H1 (cell line): Measurements from ENCODE around the gene PIK3R6. TPM values are rescaled to one million over a fixed set of nuclear protein-coding genes. Genes with fewer than 3 reads are reported as not detected.

Experiments
- CTCF ChIA-PET: fragments of 300-600 bp; sonication (Branson Sonifier 250); formaldehyde crosslinking; loops from one replicate; lab custom pipeline; 2021; ENCODE audit not compliant: partially characterized antibody; lab: Charles Lee
- POLR2A ChIA-PET: fragments of 300-600 bp; sonication (Branson Sonifier 250); formaldehyde crosslinking; loops from one replicate; lab custom pipeline; 2021; ENCODE audit warnings: inconsistent platforms; ENCODE audit not compliant: partially characterized antibody; lab: Charles Lee
- DNase-seq, 2 experiments: peaks; one replicate each; pipeline versions ENCODE4 v3.0.0 to v3.0.0-alpha.2; 2010 to 2022; ENCODE audit warnings: low spot score in 2 of 2, low read depth in 1 of 2, mixed read lengths in 1 of 2
- FAIRE-seq: peaks from 2 replicates; lab custom pipeline; 2011; peaks lifted over from hg19 to GRCh38; lab: Jason Lieb, UNC
- H2AFZ ChIP-seq: 2 replicates; pipeline ENCODE4 v1.8.1; 2012; ENCODE audit warnings: low read length, inconsistent platforms
- H2AK5ac ChIP-seq: 2 replicates; pipeline ENCODE4 v1.6.1; 2013; ENCODE audit warnings: low read depth, low read length
- H2BK120ac ChIP-seq: replicated peaks from 2 replicates; pipeline ENCODE3; 2013; ENCODE audit warnings: low read depth, low read length, inconsistent platforms
- H2BK12ac ChIP-seq: 2 replicates; pipeline ENCODE4 v1.6.1; 2013; ENCODE audit warnings: low read depth, low read length
- H2BK15ac ChIP-seq: 2 replicates; pipeline ENCODE4 v1.6.1; 2013; ENCODE audit warnings: low read length
- H2BK20ac ChIP-seq: 2 replicates; pipeline ENCODE4 v1.6.1; 2013; ENCODE audit warnings: low read length
- H2BK5ac ChIP-seq: 2 replicates; pipeline ENCODE4 v1.6.1; 2013; ENCODE audit warnings: low read depth, low read length
- H3K14ac ChIP-seq: 2 replicates; pipeline ENCODE4 v1.6.1; 2013; ENCODE audit warnings: inconsistent platforms; ENCODE audit not compliant: insufficient read length
- H3K18ac ChIP-seq: 2 replicates; pipeline ENCODE4 v1.6.1; 2013; ENCODE audit warnings: low read length; ENCODE audit errors: extremely low read depth
- H3K23ac ChIP-seq: 2 replicates; pipeline ENCODE4 v1.6.1; 2013; ENCODE audit warnings: inconsistent platforms; ENCODE audit not compliant: insufficient read length
- H3K23me2 ChIP-seq: 2 replicates; pipeline ENCODE4 v1.6.1; 2013; ENCODE audit warnings: low read depth, low read length
- H3K27ac ChIP-seq: 2 replicates; pipeline ENCODE4 v1.6.1; 2011; ENCODE audit warnings: low read depth, low read length, inconsistent platforms
- H3K27me3 ChIP-seq, 4 experiments: replicated peaks in 1 of 4; 1 replicate in 1 of 4; 2 replicates in 3 of 4; pipeline versions ENCODE4 v1.6.1 to v1.8.1; 2011 to 2013; ENCODE audit warnings: low read length in 3 of 4, mild to moderate bottlenecking in 3 of 4, inconsistent platforms in 2 of 4, mixed read lengths in 2 of 4, moderate library complexity in 1 of 4; ENCODE audit not compliant: control insufficient read depth in 3 of 4, insufficient read depth in 3 of 4; ENCODE audit errors: extremely low read depth in 1 of 4
- H3K36me3 ChIP-seq, 4 experiments: 2 replicates each; pipeline versions ENCODE4 v1.6.1 to v1.8.1; 2011 to 2013; ENCODE audit warnings: mild to moderate bottlenecking in 4 of 4, low read length in 3 of 4, moderate library complexity in 2 of 4, control low read depth in 1 of 4, inconsistent platforms in 1 of 4; ENCODE audit not compliant: insufficient read depth in 4 of 4, control insufficient read depth in 2 of 4
- H3K4ac ChIP-seq: replicated peaks from 2 replicates; pipeline ENCODE3; 2013; ENCODE audit warnings: low read length, low read depth, mixed read lengths, inconsistent platforms; ENCODE audit not compliant: insufficient read length
- H3K4me1 ChIP-seq, 4 experiments: replicated peaks in 1 of 4; 1 replicate in 1 of 4; 2 replicates in 3 of 4; pipeline versions ENCODE4 v1.6.1 to v1.8.1; 2011 to 2013; ENCODE audit warnings: low read length in 3 of 4, inconsistent platforms in 2 of 4, mixed read lengths in 1 of 4; ENCODE audit not compliant: insufficient read depth in 4 of 4, control insufficient read depth in 3 of 4
- H3K4me2 ChIP-seq, 2 experiments: 2 replicates each; pipeline versions ENCODE4 v1.6.1 to v1.8.1; 2011 to 2013; ENCODE audit warnings: low read depth in 2 of 2, low read length in 2 of 2, control low read depth in 1 of 2, inconsistent platforms in 1 of 2, mild to moderate bottlenecking in 1 of 2; ENCODE audit not compliant: insufficient read depth in 1 of 2
- H3K4me3 ChIP-seq, 4 experiments: fragments of 200-600, 300-600 bp in 1 of 4; sonication (generic), shearing (Covaris generic), sonication (Bioruptor Twin) in 1 of 4; 2 replicates each; pipeline versions ENCODE4 v1.5.1 to v1.8.1; 2011 to 2016; ENCODE audit warnings: low read length in 4 of 4, low read depth in 3 of 4, control low read depth in 2 of 4, inconsistent platforms in 2 of 4, mild to moderate bottlenecking in 2 of 4, mixed read lengths in 1 of 4, moderate library complexity in 1 of 4; ENCODE audit not compliant: insufficient read depth in 2 of 4; ENCODE audit errors: extremely low read depth in 1 of 4
- H3K56ac ChIP-seq: replicated peaks from 2 replicates; pipeline ENCODE3; 2013; ENCODE audit warnings: low read depth, mild to moderate bottlenecking, mixed read lengths, low read length, inconsistent platforms; ENCODE audit not compliant: insufficient read length
- H3K79me1 ChIP-seq: 2 replicates; pipeline ENCODE4 v1.6.1; 2013; ENCODE audit warnings: low read depth, low read length, control low read depth
- H3K79me2 ChIP-seq, 2 experiments: 2 replicates each; pipeline versions ENCODE4 v1.6.1 to v1.8.1; 2012 to 2013; ENCODE audit warnings: low read length in 2 of 2, mild to moderate bottlenecking in 2 of 2, inconsistent platforms in 1 of 2; ENCODE audit not compliant: insufficient read depth in 2 of 2, control insufficient read depth in 1 of 2
- H3K9ac ChIP-seq, 4 experiments: replicated peaks in 1 of 4; 1 replicate in 1 of 4; 2 replicates in 3 of 4; pipeline versions ENCODE4 v1.6.1 to v1.8.1; 2011 to 2013; ENCODE audit warnings: low read depth in 3 of 4, low read length in 3 of 4, control low read depth in 2 of 4, mild to moderate bottlenecking in 2 of 4, moderate library complexity in 2 of 4, inconsistent platforms in 1 of 4; ENCODE audit errors: extremely low read depth in 1 of 4
- H3K9me3 ChIP-seq, 2 experiments: 2 replicates each; pipeline versions ENCODE4 v1.6.1 to v1.8.1; 2012 to 2013; ENCODE audit warnings: mild to moderate bottlenecking in 2 of 2, moderate library complexity in 2 of 2, control low read depth in 1 of 2, inconsistent platforms in 1 of 2, low read depth in 1 of 2, low read length in 1 of 2, mixed read lengths in 1 of 2; ENCODE audit not compliant: insufficient read depth in 2 of 2
- H4K20me1 ChIP-seq, 2 experiments: replicated peaks in 1 of 2; 2 replicates each; pipeline versions ENCODE3 to v1.8.1; 2011 to 2013; ENCODE audit warnings: inconsistent platforms in 2 of 2, low read length in 2 of 2, mild to moderate bottlenecking in 1 of 2; ENCODE audit not compliant: insufficient read depth in 2 of 2, control insufficient read depth in 1 of 2
- H4K5ac ChIP-seq: 2 replicates; pipeline ENCODE4 v1.6.1; 2013; ENCODE audit warnings: low read length, low read depth, mixed read lengths, inconsistent platforms; ENCODE audit not compliant: insufficient read length
- H4K8ac ChIP-seq: 2 replicates; pipeline ENCODE4 v1.8.0; 2013; ENCODE audit warnings: mild to moderate bottlenecking, moderate library complexity, low read length, inconsistent platforms; ENCODE audit not compliant: insufficient read depth; ENCODE audit errors: extremely low read depth
- H4K91ac ChIP-seq: replicated peaks from 2 replicates; pipeline ENCODE3; 2013; ENCODE audit warnings: low read length, mixed read lengths, inconsistent platforms; ENCODE audit not compliant: insufficient read length
- CREB1 ChIP-seq: IDR thresholded peaks from 2 replicates; pipeline ENCODE4 v1.6.1; 2012; ENCODE audit warnings: inconsistent platforms
- GABPA ChIP-seq: IDR thresholded peaks from 2 replicates; pipeline ENCODE4 v1.6.1; 2011; ENCODE audit warnings: mild to moderate bottlenecking, low read length, moderate library complexity, borderline replicate concordance; ENCODE audit not compliant: insufficient read depth
- HDAC2 ChIP-seq, 2 experiments: fragments of 300-600 bp in 1 of 2; sonication (generic) in 1 of 2; IDR thresholded peaks; 2 replicates each; pipeline ENCODE4 v1.6.1; 2011 to 2012; ENCODE audit warnings: low read depth in 2 of 2, low read length in 2 of 2, mild to moderate bottlenecking in 2 of 2, moderate library complexity in 2 of 2, borderline replicate concordance in 1 of 2, inconsistent platforms in 1 of 2
- KDM1A ChIP-seq: fragments of 200-600, 300-600 bp; sonication (generic); IDR thresholded peaks from 2 replicates; pipeline ENCODE4 v1.7.1; 2016; ENCODE audit warnings: mild to moderate bottlenecking, low read length, borderline replicate concordance
- KDM4A ChIP-seq: IDR thresholded peaks from one replicate; pipeline ENCODE4 v1.7.1; 2012; ENCODE audit warnings: low read depth, mild to moderate bottlenecking, moderate library complexity, low read length, inconsistent platforms; ENCODE audit not compliant: severe bottlenecking
- KDM5A ChIP-seq: fragments of 200-600 bp; IDR thresholded peaks from 2 replicates; pipeline ENCODE4 v1.7.1; 2012; ENCODE audit warnings: mild to moderate bottlenecking, low read length, inconsistent platforms, mixed read lengths
- POLR2AphosphoS5 ChIP-seq: IDR thresholded peaks from 2 replicates; pipeline ENCODE4 v1.6.1; 2011; ENCODE audit warnings: low read depth, low read length
- RNF2 ChIP-seq: fragments of 200-900, 300-1000 bp; sonication (generic); IDR thresholded peaks from 2 replicates; pipeline ENCODE4 v1.7.1; 2016; ENCODE audit warnings: borderline replicate concordance, low read depth, mild to moderate bottlenecking, antibody characterized with exemption, low read length; ENCODE audit not compliant: poor library complexity, severe bottlenecking; ENCODE audit errors: missing control alignments
- SIX5 ChIP-seq: IDR thresholded peaks from 2 replicates; pipeline ENCODE4 v1.6.1; 2011; ENCODE audit warnings: mild to moderate bottlenecking, low read depth, low read length
- SRF ChIP-seq: IDR thresholded peaks from 2 replicates; pipeline ENCODE4 v1.6.1; 2011; ENCODE audit warnings: mild to moderate bottlenecking, low read depth, low read length, moderate library complexity
- SUZ12 ChIP-seq: fragments of 200-600 bp; sonication (generic); IDR thresholded peaks from 2 replicates; pipeline ENCODE4 v1.6.1; 2012; ENCODE audit warnings: mild to moderate bottlenecking, inconsistent platforms, low read length, moderate library complexity, mixed read lengths
- TAF7 ChIP-seq: optimal IDR thresholded peaks from 2 replicates; pipeline ENCODE3; 2011; ENCODE audit warnings: low read depth, mild to moderate bottlenecking, inconsistent platforms, low read length, moderate library complexity, borderline replicate concordance
- WGBS, 2 experiments: shearing (Covaris generic) in 1 of 2; methylation state at CpG; one replicate each; pipeline versions ENCODE4 v1.1.6 to v1.1.7; 2013 to 2015; ENCODE audit warnings: low lambda C conversion rate in 2 of 2, mixed read lengths in 2 of 2, inconsistent platforms in 1 of 2, low coverage in 1 of 2, missing lambda C conversion rate in 1 of 2; ENCODE audit not compliant: insufficient replicate concordance in 2 of 2, insufficient coverage in 1 of 2, insufficient read length in 1 of 2; ENCODE audit errors: extremely low coverage in 1 of 2, missing lambda C conversion rate in 1 of 2; 5-methylcytosine and 5-hydroxymethylcytosine counted together
- polyA plus RNA-seq, 7 experiments: library from polyadenylated mRNA; depleted of rRNA in 3 of 7; stranded (reverse) in 5 of 7; unstranded in 2 of 7; fragments of >200 nt in 5 of 7; fragments of 200-250 nt in 2 of 7; gene quantifications; 1 replicate in 5 of 7; 2 replicates in 1 of 7; 4 replicates in 1 of 7; pipeline versions ENCODE4 v1.2.1 to v1.2.3, GENCODE V29; 2011 to 2013; ENCODE audit warnings: missing spikeins in 2 of 7, mixed read lengths in 2 of 7
- total RNA-seq: library from RNA; stranded (reverse); fragmentation: NEBNext Ultra II Directional; extraction: Animal tissue kit (Norgen Biotek cat#: 25700); gene quantifications from 2 replicates; pipeline ENCODE4 v1.2.1, GENCODE V29; 2021
- TF ChIP-seq, protein P1 (sequence below): IDR thresholded peaks from 2 replicates; pipeline ENCODE4 v1.6.1; 2011; ENCODE audit warnings: low read depth, mild to moderate bottlenecking, low read length; ENCODE audit not compliant: insufficient read depth

The PIK3R6 gene
- total and polyA plus RNA-seq, 2 of the 8 experiments (the other 6 are each of a cell fraction or from before 2014, with no cell fraction given) = 0.24 to 1.2 TPM

GRCh38 chr17:8914554-8914953 lies 47.1 kb upstream of the PIK3R6 start:
- WGBS, 2 experiments = 88% methylated on average over 8 of the region's 8 CpGs; no CpG with 5 or more reads in 1 of the 2 experiments
- CTCF ChIA-PET = interaction anchor here (2.0 to 3.4 kb wide), 2 partner anchors 20 to 26 kb away, joined by 9 to 15 read pairs; no protein-coding TSS in a partner anchor
- no peak for TF ChIP-seq HDAC2 (IDR thresholded peaks at IDR 0.05; ENCODE audit: borderline replicate concordance in 1 of 2, low read depth in 2 of 2, low read length in 2 of 2)
- no peak for TF ChIP-seq CREB1
- TF ChIP-seq KDM4A = no peak
- no peak for TF ChIP-seq TAF7
- TF ChIP-seq, protein P1, sequence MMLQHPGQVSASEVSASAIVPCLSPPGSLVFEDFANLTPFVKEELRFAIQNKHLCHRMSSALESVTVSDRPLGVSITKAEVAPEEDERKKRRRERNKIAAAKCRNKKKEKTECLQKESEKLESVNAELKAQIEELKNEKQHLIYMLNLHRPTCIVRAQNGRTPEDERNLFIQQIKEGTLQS = no peak
- no peak for TF ChIP-seq SRF
- no peak for TF ChIP-seq RNF2
- TF ChIP-seq SUZ12 = no peak
- TF ChIP-seq GABPA = no peak
- no peak for TF ChIP-seq KDM1A
- no peak for TF ChIP-seq SIX5
- no peak for TF ChIP-seq KDM5A
- TF ChIP-seq POLR2AphosphoS5 = no peak

More at GRCh38 chr17:8914554-8914953, 47.1 kb upstream of the PIK3R6 start:
- H3K14ac ChIP-seq = no peak overlapping the region
- no peak overlapping the region for H4K5ac ChIP-seq
- no peak overlapping the region for H2BK20ac ChIP-seq
- POLR2A ChIA-PET = interaction anchor here (0.9 to 1.4 kb wide), 2 partner anchors 11 to 13 kb away, joined by 3 to 5 read pairs; no protein-coding TSS in a partner anchor
- H3K79me2 ChIP-seq = no peaks in the 10 kb centered on the region
- H3K4me3 ChIP-seq = no peak overlapping the region
- no peak overlapping the region for H3K56ac ChIP-seq
- DNase-seq (no peak), FAIRE-seq (no peak)
- H3K4ac ChIP-seq = no peak overlapping the region
- no peaks in the 10 kb centered on the region for H4K20me1 ChIP-seq
- H3K27me3 ChIP-seq = no peaks in the 10 kb centered on the region
- no peak overlapping the region for H3K27ac ChIP-seq
- no peak overlapping the region for H4K8ac ChIP-seq
- H3K4me2 ChIP-seq = no peak overlapping the region
- no peaks in the 10 kb centered on the region; a peak in 1 of 7 replicates for H3K4me1 ChIP-seq
- 0 out of 2 replicates have a peak overlapping the region, but pooled peaks have one; percentile 13 for H2AK5ac ChIP-seq
- no peaks in the 10 kb centered on the region for H3K79me1 ChIP-seq
- no peak overlapping the region for H2AFZ ChIP-seq
- no peak overlapping the region for H2BK120ac ChIP-seq
- H3K36me3 ChIP-seq = no peaks in the 10 kb centered on the region
- no peak overlapping the region for H2BK5ac ChIP-seq
- no peak overlapping the region for H2BK15ac ChIP-seq
- H3K18ac ChIP-seq = no peak overlapping the region
- no peak overlapping the region for H4K91ac ChIP-seq
- H3K23me2 ChIP-seq = no peaks in the 10 kb centered on the region
- H3K9me3 ChIP-seq = peaks cover 0 to 13% of the 10 kb centered on the region in 2 experiments; a peak in 1 of 4 replicates
- no peak overlapping the region for H2BK12ac ChIP-seq
- no peak overlapping the region for H3K23ac ChIP-seq
- H3K9ac ChIP-seq = no peak overlapping the region
